HepG2 (cell line): Measurements from ENCODE around the gene CSNK2B. TPM values are rescaled to one million over a fixed set of nuclear protein-coding genes. Genes with fewer than 3 reads are reported as not detected.
A peak's percentile ranks its signal among the peaks of the same experiment; 100 is the strongest.

Source experiments
- CEBPB ChIP-seq: IDR thresholded peaks from 2 replicates; pipeline ENCODE4 v1.6.1; 2011; ENCODE audit warnings: low read depth, low read length, improper control_type of control experiment, borderline replicate concordance
- CENPX ChIP-seq: sonication (generic); formaldehyde crosslinking; IDR thresholded peaks from 2 replicates; pipeline ENCODE4 v1.9.0; 2021; ENCODE audit warnings: mild to moderate bottlenecking, missing genetic modification reagents, moderate library complexity
- ELF1 ChIP-seq: sonication (generic); formaldehyde crosslinking; IDR thresholded peaks from 2 replicates; pipeline ENCODE4 v1.4.0; 2020; ENCODE audit warnings: missing genetic modification reagents
- FOSL2 ChIP-seq: sonication (generic); formaldehyde crosslinking; IDR thresholded peaks from 2 replicates; pipeline ENCODE4 v1.4.0; 2020; ENCODE audit warnings: missing genetic modification reagents
- KDM4B ChIP-seq: sonication (generic); formaldehyde crosslinking; IDR thresholded peaks from 2 replicates; pipeline ENCODE4 v1.4.0; 2020; ENCODE audit warnings: missing genetic modification reagents
- MAFG ChIP-seq: sonication (generic); formaldehyde crosslinking; IDR thresholded peaks from 2 replicates; pipeline ENCODE4 v1.5.1; 2020; ENCODE audit warnings: mild to moderate bottlenecking, missing genetic modification reagents
- PAF1 ChIP-seq: IDR thresholded peaks from 2 replicates; pipeline ENCODE4 v1.6.1; 2016; ENCODE audit warnings: missing genetic modification reagents, missing compliant biosample characterization
- PLRG1 ChIP-seq: fragments of 450-650 bp; conservative IDR thresholded peaks from 2 replicates; pipeline ENCODE4 v1.6.1; 2016
- POGK ChIP-seq: sonication (generic); formaldehyde crosslinking; conservative IDR thresholded peaks from 2 replicates; pipeline ENCODE4 v1.8.0; 2022; ENCODE audit warnings: mild to moderate bottlenecking, moderate library complexity, missing genetic modification reagents
- POGZ ChIP-seq: sonication (generic); formaldehyde crosslinking; IDR thresholded peaks from 2 replicates; pipeline ENCODE4 v1.4.0; 2020; ENCODE audit warnings: mild to moderate bottlenecking, missing genetic modification reagents
- SALL1 ChIP-seq: sonication (generic); formaldehyde crosslinking; IDR thresholded peaks from 2 replicates; pipeline ENCODE4 v1.8.0; 2022; ENCODE audit warnings: mild to moderate bottlenecking, missing genetic modification reagents
- SMARCC2 ChIP-seq: fragments of 450-650 bp; IDR thresholded peaks from 2 replicates; pipeline ENCODE4 v1.6.1; 2017; ENCODE audit warnings: antibody characterized with exemption, mild to moderate bottlenecking
- SP140L ChIP-seq: sonication (generic); formaldehyde crosslinking; IDR thresholded peaks from 2 replicates; pipeline ENCODE4 v1.4.0; 2020; ENCODE audit warnings: missing genetic modification reagents, borderline replicate concordance
- TARDBP ChIP-seq: sonication (generic); formaldehyde crosslinking; IDR thresholded peaks from 2 replicates; pipeline ENCODE4 v1.8.0; 2022; ENCODE audit warnings: mild to moderate bottlenecking, missing genetic modification reagents
- TFE3 ChIP-seq: IDR thresholded peaks from 2 replicates; pipeline ENCODE4 v1.6.1; 2016
- ZBTB21 ChIP-seq: sonication (generic); formaldehyde crosslinking; IDR thresholded peaks from 2 replicates; pipeline ENCODE4 v1.4.0; 2020; ENCODE audit warnings: missing genetic modification reagents
- ZBTB38 ChIP-seq: sonication (generic); formaldehyde crosslinking; IDR thresholded peaks from 2 replicates; pipeline ENCODE4 v1.5.1; 2020; ENCODE audit warnings: mild to moderate bottlenecking, missing genetic modification reagents
- ZBTB39 ChIP-seq: sonication (generic); formaldehyde crosslinking; IDR thresholded peaks from 2 replicates; pipeline ENCODE4 v1.5.0; 2020; ENCODE audit warnings: missing genetic modification reagents
- ZFP82 ChIP-seq: sonication (generic); formaldehyde crosslinking; IDR thresholded peaks from 2 replicates; pipeline ENCODE4 v1.5.1; 2020; ENCODE audit warnings: mild to moderate bottlenecking, missing genetic modification reagents, borderline replicate concordance
- ZNF503 ChIP-seq: sonication (generic); formaldehyde crosslinking; IDR thresholded peaks from 2 replicates; pipeline ENCODE4 v1.4.0; 2020; ENCODE audit warnings: missing genetic modification reagents
- ZNF513 ChIP-seq: sonication (generic); formaldehyde crosslinking; conservative IDR thresholded peaks from 2 replicates; pipeline ENCODE4 v1.5.0; 2020; ENCODE audit warnings: missing genetic modification reagents
- ZNF558 ChIP-seq: sonication (generic); formaldehyde crosslinking; IDR thresholded peaks from 2 replicates; pipeline ENCODE4 v1.9.0; 2022; ENCODE audit warnings: mild to moderate bottlenecking, missing genetic modification reagents, borderline replicate concordance
- polyA plus RNA-seq, 8 experiments: library from polyadenylated mRNA; depleted of rRNA in 3 of 8; stranded (reverse) in 7 of 8; unstranded in 1 of 8; fragments of >200 nt; fragmentation: Illumina TruSeq in 4 of 8; extraction: Trizol in 4 of 8; gene quantifications; 2 replicates each; pipeline versions ENCODE4 v1.2.1 to v1.2.3, GENCODE V29; 2011 to 2016; ENCODE audit warnings: low read depth in 4 of 8, missing spikeins in 1 of 8, mixed read lengths in 1 of 8; ENCODE audit not compliant: insufficient read depth in 1 of 8
- total RNA-seq, 5 experiments: library from RNA; depleted of rRNA; stranded (reverse); fragments of >200 nt; fragmentation: Illumina TruSeq; extraction: Trizol; gene quantifications; 2 replicates each; pipeline ENCODE4 v1.2.3, GENCODE V29; 2016; ENCODE audit warnings: low read depth in 1 of 5

The CSNK2B gene
- total and polyA plus RNA-seq, 2 of the 13 experiments (the other 11 are each of a cell fraction or from before 2014, with no cell fraction given) = 111 to 296 TPM

- 0 out of 2 replicates have a peak, but pooled peaks have one; percentile 42 for TF ChIP-seq POGK (CRISPR knock-in tag)
- no peak for TF ChIP-seq PLRG1
- 0 out of 2 replicates have a peak, but pooled peaks have one; percentile 5 for TF ChIP-seq TARDBP (CRISPR knock-in tag)
- TF ChIP-seq SP140L (CRISPR knock-in tag) = no peak
- TF ChIP-seq ZNF558 (CRISPR knock-in tag) = no peak
- no peak for TF ChIP-seq CEBPB
- no peak for TF ChIP-seq MAFG (CRISPR knock-in tag)
- peak; percentile 83 for TF ChIP-seq PAF1 (CRISPR knock-in tag)
- TF ChIP-seq ZBTB21 (CRISPR knock-in tag) = no peak
- TF ChIP-seq ELF1 (CRISPR knock-in tag) = no peak
- no peak; the same call in 1 of the 2 replicates for TF ChIP-seq ZNF503 (CRISPR knock-in tag)
- no peak for TF ChIP-seq ZNF513 (CRISPR knock-in tag)
- TF ChIP-seq FOSL2 (CRISPR knock-in tag) = no peak
- TF ChIP-seq ZFP82 (CRISPR knock-in tag) = no peak
- no peak for TF ChIP-seq ZBTB39 (CRISPR knock-in tag)
- TF ChIP-seq POGZ (CRISPR knock-in tag) = no peak
- TF ChIP-seq SALL1 = no peak
- TF ChIP-seq CENPX (CRISPR knock-in tag) = no peak
- TF ChIP-seq SMARCC2 = no peak
- TF ChIP-seq TFE3 (CRISPR knock-in tag) = no peak
- TF ChIP-seq ZBTB38 (CRISPR knock-in tag) = no peak
- TF ChIP-seq KDM4B (CRISPR knock-in tag) = no peak
These were observed 4.4 kb upstream of the CSNK2B start (continued) for GRCh38 chr6:31661262-31662123.
